Duodenal mucosa (tissue), 2 donors: Measurements from ENCODE around the gene CDCP2.
A peak's percentile ranks its signal among the peaks of the same experiment; 100 is the strongest.

Experiments used
- H3K27ac ChIP-seq: one replicate; pipeline ENCODE4 v1.7.0; 2013; ENCODE audit warnings: low read depth, low read length
- H3K27me3 ChIP-seq, 2 donors: one replicate each; pipeline ENCODE4 v1.7.0; 2013; ENCODE audit warnings: low read length in 2 of 2, control low read depth in 1 of 2; ENCODE audit not compliant: insufficient read depth in 2 of 2, control insufficient read depth in 1 of 2
- H3K36me3 ChIP-seq, 2 donors: one replicate each; pipeline ENCODE4 v1.7.0; 2013; ENCODE audit warnings: low read length in 2 of 2, control low read depth in 1 of 2; ENCODE audit not compliant: insufficient read depth in 2 of 2, control insufficient read depth in 1 of 2
- H3K4me1 ChIP-seq, 2 donors: one replicate each; pipeline ENCODE4 v1.7.0; 2013; ENCODE audit warnings: low read length in 2 of 2, control low read depth in 1 of 2; ENCODE audit not compliant: insufficient read depth in 2 of 2, control insufficient read depth in 1 of 2
- H3K4me3 ChIP-seq, 2 donors: one replicate each; pipeline ENCODE4 v1.7.0; 2013; ENCODE audit warnings: low read length in 2 of 2, low read depth in 1 of 2
- H3K9ac ChIP-seq, 2 donors: one replicate each; pipeline ENCODE4 v1.7.0; 2013; ENCODE audit warnings: low read length in 2 of 2, low read depth in 1 of 2
- H3K9me3 ChIP-seq, 2 donors: one replicate each; pipeline ENCODE4 v1.7.0; 2013; ENCODE audit warnings: low read length in 2 of 2, control low read depth in 1 of 2; ENCODE audit not compliant: control insufficient read depth in 1 of 2

CDCP2 gene

DNA sequence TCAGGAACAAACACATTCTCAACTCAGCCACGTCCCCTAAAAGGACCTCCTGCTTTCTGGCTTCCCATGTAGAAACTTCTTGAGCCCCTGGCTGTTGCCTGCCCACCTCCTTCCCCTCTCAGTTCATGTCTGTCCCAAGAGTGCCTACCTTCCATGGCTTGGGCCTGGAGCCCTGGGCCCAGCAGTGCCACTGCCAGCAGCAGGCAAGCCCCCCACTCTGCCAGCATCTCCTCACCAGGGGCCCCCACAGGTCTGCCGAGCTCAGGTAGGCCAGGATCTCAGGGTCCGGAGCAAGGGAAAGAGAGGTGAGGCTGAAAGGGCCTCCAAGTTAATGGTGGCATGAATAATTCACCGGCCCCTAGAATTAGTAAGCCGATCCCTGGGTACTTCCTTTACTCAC is at the start of gene CDCP2:
TSS of gene CDCP2 (minus strand) at position 305 of the 400 bp plus-strand sequence. CDS start at position 227, 78 bp downstream.
- H3K4me1 ChIP-seq: peaks cover 8 to 18% of the 10 kb centered on the region in 2 donors
- no peak within 1 kb of the TSS for H3K27ac ChIP-seq
- no peaks in the 10 kb centered on the region for H3K9me3 ChIP-seq
- H3K27me3 ChIP-seq: no peaks in the 10 kb centered on the region
- no peak within 1 kb of the TSS for H3K4me3 ChIP-seq
- no peak within 1 kb of the TSS for H3K9ac ChIP-seq
- H3K36me3 ChIP-seq: no peaks in the 10 kb centered on the region

DNA sequence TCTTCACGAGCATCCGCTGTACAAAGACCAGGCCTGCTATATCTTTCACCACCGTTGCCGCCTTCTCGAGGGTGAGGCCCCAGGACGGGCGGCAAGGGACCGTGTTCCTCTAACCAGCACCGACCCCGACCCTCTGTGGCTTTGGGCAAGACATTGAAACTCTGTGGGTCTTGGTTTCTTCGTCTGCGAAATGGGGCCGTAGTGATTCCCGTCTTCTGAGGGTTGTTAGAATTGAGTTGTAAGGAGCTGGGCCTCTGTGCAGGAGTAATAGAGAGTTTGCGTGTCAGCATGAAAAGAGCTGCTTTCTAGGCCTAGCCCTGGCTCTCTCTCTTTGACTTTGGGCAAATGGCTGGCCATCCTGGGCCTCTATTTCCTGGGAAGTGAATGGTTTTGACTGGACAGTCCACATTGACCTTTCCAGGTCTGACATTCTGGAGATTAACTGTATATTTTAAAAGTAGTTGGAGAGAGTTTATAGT is 47.8 kb upstream of the CDCP2 start:
- Histone ChIP-seq H3K27me3 (no peaks in the 10 kb centered on the region), H3K4me3 (peak overlapping the region; percentile 84 to 96), H3K9ac (peak overlapping the region; percentile 86 to 87), H3K9me3 (no peaks in the 10 kb centered on the region), H3K4me1 (peaks cover 18 to 20% of the 10 kb centered on the region in 2 donors), H3K36me3 (peaks cover 3 to 15% of the 10 kb centered on the region in 2 donors), H3K27ac (no peak overlapping the region)

DNA sequence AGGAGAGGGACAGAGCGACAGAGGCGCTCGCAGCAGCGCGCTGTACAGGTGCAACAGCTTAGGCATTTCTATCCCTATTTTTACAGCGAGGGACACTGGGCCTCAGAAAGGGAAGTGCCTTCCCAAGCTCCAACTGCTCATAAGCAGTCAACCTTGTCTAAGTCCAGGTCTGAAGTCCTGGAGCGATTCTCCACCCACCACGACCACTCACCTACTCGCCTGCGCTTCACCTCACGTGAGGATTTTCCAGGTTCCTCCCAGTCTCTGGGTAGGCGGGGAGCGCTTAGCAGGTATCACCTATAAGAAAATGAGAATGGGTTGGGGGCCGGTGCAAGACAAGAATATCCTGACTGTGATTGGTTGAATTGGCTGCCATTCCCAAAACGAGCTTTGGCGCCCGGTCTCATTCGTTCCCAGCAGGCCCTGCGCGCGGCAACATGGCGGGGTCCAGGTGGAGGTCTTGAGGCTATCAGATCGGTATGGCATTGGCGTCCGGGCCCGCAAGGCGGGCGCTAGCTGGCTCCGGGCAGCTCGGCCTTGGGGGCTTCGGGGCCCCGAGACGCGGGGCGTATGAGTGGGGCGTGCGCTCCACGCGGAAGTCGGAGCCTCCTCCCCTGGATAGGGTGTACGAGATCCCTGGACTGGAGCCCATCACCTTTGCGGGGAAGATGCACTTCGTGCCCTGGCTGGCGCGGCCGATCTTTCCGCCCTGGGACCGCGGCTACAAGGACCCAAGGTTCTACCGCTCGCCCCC is 47.1 kb upstream of the CDCP2 start, which contains the start of the genes CYB5RL and MRPL37:
TSS of gene CYB5RL (minus strand) at position 266 of the 754 bp plus-strand sequence. CDS start 4,414 bp downstream, outside the sequence.
TSS of gene MRPL37 (plus strand) at position 403 of the 754 bp plus-strand sequence. CDS start at position 480, 77 bp downstream.
- Histone ChIP-seq H3K36me3 (peaks cover 0 to 15% of the 10 kb centered on the region in 2 donors), H3K27me3 (no peaks in the 10 kb centered on the region), H3K27ac (no peak within 1 kb of the TSS), H3K4me1 (peaks cover 18 to 20% of the 10 kb centered on the region in 2 donors), H3K9me3 (no peaks in the 10 kb centered on the region), H3K9ac (peak within 1 kb of the TSS; percentile 86 to 87), H3K4me3 (peak within 1 kb of the TSS; percentile 84 to 96)

DNA sequence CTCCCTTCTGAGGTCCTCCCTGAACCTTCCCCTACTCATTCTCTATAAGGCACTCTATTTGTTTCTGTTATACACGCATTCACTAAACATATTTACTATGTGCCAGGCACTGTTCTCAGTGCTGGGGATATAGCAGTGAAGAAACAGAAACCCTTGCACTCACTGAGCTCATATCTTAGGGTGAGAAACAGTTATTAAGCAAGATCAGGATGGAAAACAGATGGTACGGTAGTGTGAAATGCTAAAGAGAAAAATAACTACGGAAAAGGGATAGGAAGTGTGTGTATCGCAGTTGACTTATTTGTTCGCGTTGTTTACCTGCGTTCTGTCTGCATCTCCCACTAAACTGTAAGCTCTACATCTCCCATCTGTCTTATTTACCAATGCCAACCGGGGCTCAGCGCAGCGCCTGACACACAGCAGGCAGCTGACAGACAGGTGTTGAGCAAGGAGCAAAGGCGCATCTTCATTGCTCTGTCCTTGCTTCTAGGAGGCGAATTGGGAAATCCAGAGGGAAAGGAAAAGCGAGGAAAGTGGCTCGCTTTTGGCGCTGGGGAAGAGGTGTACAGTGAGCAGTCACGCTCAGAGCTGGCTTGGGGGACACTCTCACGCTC is 46.5 kb upstream of the CDCP2 start:
- no peak overlapping the region for H3K27ac ChIP-seq

DNA sequence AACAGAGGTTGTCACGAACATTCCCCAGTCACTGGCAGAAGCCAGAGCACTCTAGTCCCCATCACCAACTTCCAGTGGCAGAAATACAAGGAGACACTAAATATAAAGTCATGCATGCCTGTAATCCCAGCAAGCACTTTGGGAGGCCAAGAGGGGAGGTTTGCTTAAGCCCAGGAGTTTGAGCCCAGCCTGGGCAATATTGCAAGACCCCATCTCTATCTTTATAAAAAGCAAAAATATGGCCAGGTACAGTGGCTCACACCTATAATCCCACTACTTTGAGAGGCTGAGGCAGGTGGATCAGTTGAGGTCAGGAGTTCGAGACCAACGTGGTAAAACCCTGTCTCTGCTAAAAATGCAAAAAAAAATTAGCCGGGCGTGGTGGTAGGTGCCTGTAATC is 40.7 kb upstream of the CDCP2 start:
- Histone ChIP-seq H3K4me3 (no peak overlapping the region), H3K27me3 (no peaks in the 10 kb centered on the region), H3K9me3 (no peaks in the 10 kb centered on the region), H3K36me3 (peaks cover 3 to 43% of the 10 kb centered on the region in 2 donors), H3K9ac (no peak overlapping the region), H3K27ac (no peak overlapping the region), H3K4me1 (no peaks in the 10 kb centered on the region)

More for the DNA sequence above, 46.5 kb upstream of the CDCP2 start:
- Histone ChIP-seq H3K4me1 (peaks cover 18 to 20% of the 10 kb centered on the region in 2 donors), H3K36me3 (peaks cover 3 to 16% of the 10 kb centered on the region in 2 donors), H3K9me3 (no peaks in the 10 kb centered on the region), H3K27me3 (no peaks in the 10 kb centered on the region), H3K9ac (peak overlapping the region; percentile 69 to 87), H3K4me3 (peak overlapping the region; percentile 84 to 96)

DNA sequence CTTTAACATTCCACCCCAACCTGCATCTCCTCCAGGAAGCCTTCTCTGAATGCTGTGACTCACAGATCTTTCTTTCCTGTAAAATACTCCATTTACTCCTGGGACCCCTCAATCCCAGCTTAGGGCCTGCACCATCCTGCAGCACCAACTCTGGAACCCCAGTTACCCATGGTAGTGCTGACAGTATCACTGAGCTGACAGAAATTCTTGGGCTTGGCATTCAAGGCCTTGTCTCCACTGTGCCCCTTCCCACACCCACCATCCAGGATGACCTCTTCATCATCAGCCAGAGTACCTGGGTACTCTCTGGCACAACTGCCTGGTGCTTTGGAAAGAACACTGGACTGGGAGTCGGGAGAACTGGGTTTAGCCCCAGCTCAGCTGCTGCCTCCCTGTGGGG is 38.7 kb upstream of the CDCP2 start:
- no peak overlapping the region for H3K9ac ChIP-seq
- no peaks in the 10 kb centered on the region for H3K9me3 ChIP-seq
- no peak overlapping the region for H3K4me3 ChIP-seq
- no peak overlapping the region for H3K27ac ChIP-seq
- no peaks in the 10 kb centered on the region for H3K4me1 ChIP-seq
- peaks cover 3 to 43% of the 10 kb centered on the region in 2 donors for H3K36me3 ChIP-seq
- H3K27me3 ChIP-seq: no peaks in the 10 kb centered on the region

DNA sequence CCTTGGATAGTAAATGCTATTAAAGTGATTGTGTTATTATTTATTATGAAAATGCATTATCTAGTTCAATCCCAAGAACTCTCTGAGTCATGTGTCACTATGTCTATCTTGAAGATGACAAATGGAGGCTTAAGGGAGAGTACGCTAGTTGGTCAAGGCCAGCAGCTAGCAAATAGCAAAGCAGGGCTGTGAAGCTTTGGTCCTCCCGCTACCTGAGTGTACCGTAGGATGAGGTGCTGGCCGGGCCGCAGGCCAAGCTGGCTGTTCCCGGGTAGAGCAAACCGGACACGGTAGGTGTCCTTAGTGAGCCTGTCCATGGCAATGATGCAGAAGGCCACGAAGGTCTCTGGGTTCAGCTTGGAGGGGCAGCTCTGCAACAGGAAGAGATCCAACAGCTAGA is 37.7 kb upstream of the CDCP2 start:
- no peaks in the 10 kb centered on the region for H3K4me1 ChIP-seq
- H3K9ac ChIP-seq: no peak overlapping the region
- no peaks in the 10 kb centered on the region for H3K27me3 ChIP-seq
- H3K36me3 ChIP-seq: peaks cover 3 to 40% of the 10 kb centered on the region in 2 donors
- no peak overlapping the region for H3K27ac ChIP-seq
- H3K9me3 ChIP-seq: no peaks in the 10 kb centered on the region
- no peak overlapping the region for H3K4me3 ChIP-seq

DNA sequence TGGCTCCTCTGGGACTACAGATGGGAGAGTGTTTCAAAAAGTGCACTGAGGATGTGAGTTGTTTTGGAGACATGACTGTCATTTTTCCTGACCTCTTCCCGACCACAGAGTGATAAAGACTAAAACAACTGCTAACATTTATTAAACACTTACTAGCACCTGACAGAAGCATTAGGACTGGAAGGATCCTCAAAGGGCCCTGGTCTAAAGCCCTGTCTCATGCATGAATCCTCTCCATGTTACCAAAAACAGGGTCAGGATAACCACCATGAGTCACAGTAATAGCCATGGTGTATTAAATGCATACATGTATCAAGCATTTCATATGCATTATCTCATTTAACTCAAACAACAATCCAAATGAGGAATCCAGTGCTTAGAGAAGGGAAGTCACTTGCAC is 35.5 kb upstream of the CDCP2 start:
- no peak overlapping the region for H3K27ac ChIP-seq
- H3K27me3 ChIP-seq: no peaks in the 10 kb centered on the region
- H3K9ac ChIP-seq: no peak overlapping the region
- no peaks in the 10 kb centered on the region for H3K9me3 ChIP-seq
- H3K4me3 ChIP-seq: no peak overlapping the region
- peaks cover 0 to 24% of the 10 kb centered on the region in 2 donors for H3K36me3 ChIP-seq
- H3K4me1 ChIP-seq: no peaks in the 10 kb centered on the region

DNA sequence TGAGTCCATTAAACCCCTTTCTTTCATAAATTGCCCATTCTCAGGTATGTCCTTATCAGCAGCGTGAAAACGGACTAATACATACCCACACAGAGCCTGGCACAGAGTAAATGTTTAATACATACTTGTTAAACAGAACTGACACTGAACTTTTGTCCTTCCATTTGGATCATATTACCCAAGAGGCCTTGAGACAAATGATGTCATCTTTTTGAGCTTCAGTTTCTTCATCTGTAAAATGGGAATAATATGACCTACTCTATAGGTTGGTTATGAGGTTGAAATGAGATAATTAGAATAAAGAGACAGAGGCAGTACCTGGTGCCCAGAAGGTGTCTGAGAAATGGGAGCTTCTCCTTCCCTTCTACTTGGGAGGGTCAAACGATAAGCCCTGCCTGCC is 33.3 kb upstream of the CDCP2 start:
- no peaks in the 10 kb centered on the region for H3K27me3 ChIP-seq
- H3K27ac ChIP-seq: no peak overlapping the region
- H3K4me3 ChIP-seq: no peak overlapping the region
- no peaks in the 10 kb centered on the region for H3K9me3 ChIP-seq
- H3K36me3 ChIP-seq: peaks cover 0 to 13% of the 10 kb centered on the region in 2 donors
- no peak overlapping the region for H3K9ac ChIP-seq
- H3K4me1 ChIP-seq: no peaks in the 10 kb centered on the region

DNA sequence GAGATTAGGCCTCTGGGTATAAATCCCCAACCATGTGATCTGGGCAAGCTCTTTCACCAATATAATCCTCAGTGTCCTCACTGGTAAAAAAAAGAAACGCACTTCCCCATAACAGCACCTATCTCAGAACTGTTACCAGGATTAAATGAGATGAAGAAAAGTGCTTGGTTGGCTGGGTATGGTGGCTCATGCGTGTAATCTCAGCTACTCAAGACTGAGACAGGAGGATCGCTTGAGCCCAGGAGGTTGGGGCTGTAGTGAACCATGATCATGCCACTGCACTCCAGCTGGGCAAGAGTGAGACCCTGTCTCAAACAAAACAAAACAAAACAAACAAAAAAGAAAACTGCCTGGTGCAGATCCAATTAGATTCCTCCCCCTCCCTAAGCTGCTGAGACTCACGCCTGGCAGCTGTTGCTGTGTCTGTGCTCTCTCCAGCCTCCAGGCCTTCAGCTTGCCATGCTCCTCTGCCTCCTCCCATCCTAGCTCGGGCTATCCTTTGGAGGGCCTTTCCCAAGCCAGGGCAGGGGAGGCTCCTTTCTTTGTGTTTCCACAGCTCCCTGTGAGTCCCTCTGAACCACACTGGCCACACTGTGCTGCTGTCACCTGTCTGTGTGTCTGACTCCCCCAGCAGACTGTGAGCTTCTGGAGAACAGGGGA is 28.0 kb upstream of the CDCP2 start:
- Histone ChIP-seq H3K27ac (no peak overlapping the region), H3K4me1 (no peaks in the 10 kb centered on the region), H3K9ac (no peak overlapping the region)

More for the DNA sequence above, 28.0 kb upstream of the CDCP2 start:
- Histone ChIP-seq H3K36me3 (peaks cover 0 to 15% of the 10 kb centered on the region in 2 donors), H3K27me3 (no peaks in the 10 kb centered on the region), H3K9me3 (no peaks in the 10 kb centered on the region), H3K4me3 (no peak overlapping the region)
